T-helper 2 cell (primary cell): ENCODE measurements around the gene COQ8B.
A peak's percentile ranks its signal among the peaks of the same experiment; 100 is the strongest.
"Not testable (repeated sequence)": the region's sequence is repeated elsewhere in the genome, so short reads cannot be mapped to it uniquely, and the experiment has no call there.

ENCODE experiments used
- DNase-seq, 5 experiments: peaks; one replicate each; pipeline versions ENCODE4 v3.0.0 to v3.0.0-alpha.2; 2012 to 2022
- total RNA-seq, 2 donors: gene quantifications; one replicate each; lab custom pipeline; 2026; lab: John Stamatoyannopoulos, UW

Gene COQ8B
- 33.4 to 40.0 reads per million in 2 donors for total RNA-seq

GRCh38 chr19:40716482-40717324 is at the start of gene COQ8B, which contains the start of gene ITPKC:
COQ8B (minus strand) TSS chr19:40716886; CDS start chr19:40714632, 2,254 bp downstream.
ITPKC (plus strand) TSS chr19:40717112; CDS start chr19:40717136, 24 bp downstream.
- peak; percentile 97 to 100 (median 100) for DNase-seq

- not testable (repeated sequence) for DNase-seq
Measured at GRCh38 chr19:40766385-40766784, 49.7 kb upstream of the COQ8B start.

GRCh38 chr19:40763963-40764362 is 47.3 kb upstream of the COQ8B start:
- DNase-seq, result no peak

- DNase-seq, result no peak
Measured at GRCh38 chr19:40763526-40763925, 46.8 kb upstream of the COQ8B start.

GRCh38 chr19:40762754-40763470 is 46.2 kb upstream of the COQ8B start:
- DNase-seq, result no peak

- no peak for DNase-seq
Measured at GRCh38 chr19:40759352-40759751, 42.7 kb upstream of the COQ8B start.

- no peak for DNase-seq
Measured at GRCh38 chr19:40758491-40758890, 41.8 kb upstream of the COQ8B start.

GRCh38 chr19:40756502-40757110 is 39.9 kb upstream of the COQ8B start:
- DNase-seq, result peak in 3 of 5 experiments; percentile 25 to 75 (median 33)

- peak in 1 of 5 experiments; percentile 23 for DNase-seq
Measured at GRCh38 chr19:40755791-40756190, 39.1 kb upstream of the COQ8B start.

- no peak for DNase-seq
Measured at GRCh38 chr19:40755248-40755624, 38.5 kb upstream of the COQ8B start.

- DNase-seq, result peak in 2 of 5 experiments; percentile 61 to 75
Measured at GRCh38 chr19:40754611-40755247, 38.0 kb upstream of the COQ8B start.

- DNase-seq, result peak in 1 of 5 experiments; percentile 66
Measured at GRCh38 chr19:40752257-40752781, 35.6 kb upstream of the COQ8B start.

- DNase-seq, result peak; percentile 85 to 98 (median 96)
Measured at GRCh38 chr19:40750874-40751537, 34.3 kb upstream of the COQ8B start, which contains the start of gene SNRPA. SNRPA (plus strand) TSS chr19:40751203; CDS start chr19:40751409, 206 bp downstream.

- DNase-seq, result peak; percentile 93 to 100 (median 99)
Measured at GRCh38 chr19:40750058-40750873, 33.6 kb upstream of the COQ8B start, which contains the start of gene ACTMAP. ACTMAP (minus strand) TSS chr19:40750477; CDS start chr19:40749803, 674 bp downstream.

- no peak for DNase-seq
Measured at GRCh38 chr19:40747536-40747935, 30.9 kb upstream of the COQ8B start.

GRCh38 chr19:40745402-40745780 is 28.7 kb upstream of the COQ8B start:
- no peak for DNase-seq

GRCh38 chr19:40744554-40745401 is 28.1 kb upstream of the COQ8B start:
- peak in 1 of 5 experiments; percentile 34 for DNase-seq

- DNase-seq, result no peak
Measured at GRCh38 chr19:40743926-40744325, 27.2 kb upstream of the COQ8B start.

GRCh38 chr19:40742886-40743285 is 26.2 kb upstream of the COQ8B start:
- no peak for DNase-seq

GRCh38 chr19:40742477-40742876 is 25.8 kb upstream of the COQ8B start:
- DNase-seq, result no peak
